ENCODE measurements around the gene RNASE12.
A peak's percentile ranks its signal among the peaks of the same experiment; 100 is the strongest.

Gene RNASE12

DNA sequence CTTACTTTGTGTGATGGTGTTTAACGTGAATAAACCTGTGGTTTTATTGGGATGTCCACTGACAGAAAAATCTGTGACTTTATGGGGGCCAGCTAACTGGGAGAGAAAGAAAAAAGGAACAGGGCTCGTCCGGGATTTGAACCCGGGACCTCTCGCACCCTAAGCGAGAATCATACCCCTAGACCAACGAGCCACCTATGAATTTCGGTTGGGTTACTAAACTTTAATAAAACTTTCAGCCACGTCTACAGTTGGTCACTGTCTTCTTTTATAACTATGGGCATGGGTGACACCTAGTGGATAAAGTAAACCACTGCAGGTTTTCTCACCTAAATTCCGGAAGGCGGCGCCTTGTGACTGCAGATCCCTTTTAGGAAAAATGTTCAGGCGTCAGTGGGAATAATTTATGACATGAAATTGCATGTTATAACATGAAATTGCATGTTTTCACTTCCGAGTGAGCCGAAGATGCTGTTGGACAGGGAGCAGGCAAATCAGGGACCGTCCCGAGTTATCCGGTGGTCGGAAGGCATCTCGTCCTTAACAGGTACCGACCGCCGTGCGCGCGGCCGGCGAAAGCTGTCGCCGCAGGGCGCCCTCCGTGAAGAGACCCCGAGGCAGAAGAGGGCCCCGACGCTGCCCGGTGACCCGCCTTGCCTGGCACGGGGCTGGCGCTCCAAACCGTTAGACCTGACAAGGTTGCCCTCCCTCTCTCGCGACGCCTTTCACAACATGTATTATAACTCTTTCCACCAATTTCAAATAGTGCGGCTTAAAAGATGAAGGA lies 18.2 kb upstream of the RNASE12 start (continued):
- TF ChIP-seq ZNF23 (tag by site-specific recombination; IDR thresholded peaks at IDR 0.05; ENCODE audit: borderline replicate concordance) = no peak
- TF ChIP-seq, protein P1, sequence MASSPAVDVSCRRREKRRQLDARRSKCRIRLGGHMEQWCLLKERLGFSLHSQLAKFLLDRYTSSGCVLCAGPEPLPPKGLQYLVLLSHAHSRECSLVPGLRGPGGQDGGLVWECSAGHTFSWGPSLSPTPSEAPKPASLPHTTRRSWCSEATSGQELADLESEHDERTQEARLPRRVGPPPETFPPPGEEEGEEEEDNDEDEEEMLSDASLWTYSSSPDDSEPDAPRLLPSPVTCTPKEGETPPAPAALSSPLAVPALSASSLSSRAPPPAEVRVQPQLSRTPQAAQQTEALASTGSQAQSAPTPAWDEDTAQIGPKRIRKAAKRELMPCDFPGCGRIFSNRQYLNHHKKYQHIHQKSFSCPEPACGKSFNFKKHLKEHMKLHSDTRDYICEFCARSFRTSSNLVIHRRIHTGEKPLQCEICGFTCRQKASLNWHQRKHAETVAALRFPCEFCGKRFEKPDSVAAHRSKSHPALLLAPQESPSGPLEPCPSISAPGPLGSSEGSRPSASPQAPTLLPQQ (tag by site-specific recombination; IDR thresholded peaks at IDR 0.05) = peak; percentile 33
- peak; percentile 34 for TF ChIP-seq ZNF24 (tag by site-specific recombination; IDR thresholded peaks at IDR 0.05)
- TF ChIP-seq ZNF19 (tag by site-specific recombination; IDR thresholded peaks at IDR 0.05; ENCODE audit: low read depth) = no peak
- no peak for TF ChIP-seq ZBTB7A (tag by site-specific recombination; IDR thresholded peaks at IDR 0.05; ENCODE audit: low read depth)
- TF ChIP-seq, protein P2, sequence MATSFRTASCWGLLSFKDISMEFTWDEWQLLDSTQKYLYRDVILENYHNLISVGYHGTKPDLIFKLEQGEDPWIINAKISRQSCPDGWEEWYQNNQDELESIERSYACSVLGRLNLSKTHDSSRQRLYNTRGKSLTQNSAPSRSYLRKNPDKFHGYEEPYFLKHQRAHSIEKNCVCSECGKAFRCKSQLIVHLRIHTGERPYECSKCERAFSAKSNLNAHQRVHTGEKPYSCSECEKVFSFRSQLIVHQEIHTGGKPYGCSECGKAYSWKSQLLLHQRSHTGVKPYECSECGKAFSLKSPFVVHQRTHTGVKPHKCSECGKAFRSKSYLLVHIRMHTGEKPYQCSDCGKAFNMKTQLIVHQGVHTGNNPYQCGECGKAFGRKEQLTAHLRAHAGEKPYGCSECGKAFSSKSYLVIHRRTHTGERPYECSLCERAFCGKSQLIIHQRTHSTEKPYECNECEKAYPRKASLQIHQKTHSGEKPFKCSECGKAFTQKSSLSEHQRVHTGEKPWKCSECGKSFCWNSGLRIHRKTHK (tag by site-specific recombination; IDR thresholded peaks at IDR 0.05) = no peak
- TF ChIP-seq SP3 (tag by site-specific recombination; IDR thresholded peaks at IDR 0.05) = no peak
- TF ChIP-seq KLF8 (tag by site-specific recombination; IDR thresholded peaks at IDR 0.05) = peak; percentile 55; the same call in 1 of the 2 replicates
- TF ChIP-seq, protein P3, sequence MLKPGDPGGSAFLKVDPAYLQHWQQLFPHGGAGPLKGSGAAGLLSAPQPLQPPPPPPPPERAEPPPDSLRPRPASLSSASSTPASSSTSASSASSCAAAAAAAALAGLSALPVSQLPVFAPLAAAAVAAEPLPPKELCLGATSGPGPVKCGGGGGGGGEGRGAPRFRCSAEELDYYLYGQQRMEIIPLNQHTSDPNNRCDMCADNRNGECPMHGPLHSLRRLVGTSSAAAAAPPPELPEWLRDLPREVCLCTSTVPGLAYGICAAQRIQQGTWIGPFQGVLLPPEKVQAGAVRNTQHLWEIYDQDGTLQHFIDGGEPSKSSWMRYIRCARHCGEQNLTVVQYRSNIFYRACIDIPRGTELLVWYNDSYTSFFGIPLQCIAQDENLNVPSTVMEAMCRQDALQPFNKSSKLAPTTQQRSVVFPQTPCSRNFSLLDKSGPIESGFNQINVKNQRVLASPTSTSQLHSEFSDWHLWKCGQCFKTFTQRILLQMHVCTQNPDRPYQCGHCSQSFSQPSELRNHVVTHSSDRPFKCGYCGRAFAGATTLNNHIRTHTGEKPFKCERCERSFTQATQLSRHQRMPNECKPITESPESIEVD (tag by site-specific recombination; IDR thresholded peaks at IDR 0.05) = no peak
- TF ChIP-seq, protein P4, sequence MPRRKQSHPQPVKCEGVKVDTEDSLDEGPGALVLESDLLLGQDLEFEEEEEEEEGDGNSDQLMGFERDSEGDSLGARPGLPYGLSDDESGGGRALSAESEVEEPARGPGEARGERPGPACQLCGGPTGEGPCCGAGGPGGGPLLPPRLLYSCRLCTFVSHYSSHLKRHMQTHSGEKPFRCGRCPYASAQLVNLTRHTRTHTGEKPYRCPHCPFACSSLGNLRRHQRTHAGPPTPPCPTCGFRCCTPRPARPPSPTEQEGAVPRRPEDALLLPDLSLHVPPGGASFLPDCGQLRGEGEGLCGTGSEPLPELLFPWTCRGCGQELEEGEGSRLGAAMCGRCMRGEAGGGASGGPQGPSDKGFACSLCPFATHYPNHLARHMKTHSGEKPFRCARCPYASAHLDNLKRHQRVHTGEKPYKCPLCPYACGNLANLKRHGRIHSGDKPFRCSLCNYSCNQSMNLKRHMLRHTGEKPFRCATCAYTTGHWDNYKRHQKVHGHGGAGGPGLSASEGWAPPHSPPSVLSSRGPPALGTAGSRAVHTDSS (tag by site-specific recombination; IDR thresholded peaks at IDR 0.05) = peak; percentile 26
- peak; percentile 55 for TF ChIP-seq SCRT2 (tag by site-specific recombination; IDR thresholded peaks at IDR 0.05)

DNA sequence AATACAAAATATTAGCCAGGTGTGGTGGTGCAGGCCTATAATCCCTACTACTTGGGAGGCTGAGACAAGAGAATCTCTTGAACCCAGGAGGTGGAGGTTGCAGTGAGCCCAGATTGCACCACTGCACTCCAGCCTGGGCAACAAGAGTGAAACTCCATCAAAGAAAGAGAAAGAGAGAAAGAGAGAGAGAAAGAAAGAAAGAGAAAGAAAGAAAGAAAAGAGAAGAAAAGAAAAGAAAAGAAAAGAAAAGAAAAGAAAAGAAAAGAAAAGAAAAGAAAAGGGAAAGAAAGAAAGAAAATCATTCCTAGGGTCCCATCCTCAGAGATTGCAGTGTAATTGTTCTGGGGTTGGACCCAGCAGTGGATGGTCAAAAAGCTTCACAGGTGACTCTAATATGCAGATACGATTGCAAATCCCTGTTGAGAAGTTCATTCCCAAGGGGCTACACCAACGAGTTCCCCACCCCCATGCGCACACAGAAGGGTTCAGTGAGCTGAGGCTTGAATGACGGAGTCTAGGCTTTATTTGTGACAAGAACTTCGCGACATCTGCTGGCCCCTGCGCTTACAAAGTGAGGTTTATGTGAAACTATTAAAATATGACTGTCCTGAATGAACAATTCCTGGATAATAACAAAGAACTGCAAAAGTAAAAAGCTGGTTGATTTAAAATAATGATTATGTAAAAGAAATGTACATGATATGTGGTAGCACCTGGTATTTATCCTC lies 17.4 kb upstream of the RNASE12 start:
- TF ChIP-seq PRDM1 (tag by site-specific recombination; IDR thresholded peaks at IDR 0.05) = peak; percentile 89
- TF ChIP-seq ZNF140 (tag by site-specific recombination; IDR thresholded peaks at IDR 0.05) = no peak
- TF ChIP-seq ZNF366 (tag by site-specific recombination; conservative IDR thresholded peaks at IDR 0.05) = peak; percentile 60; the same call in 1 of the 2 replicates
- TF ChIP-seq ZNF37A (tag by site-specific recombination; IDR thresholded peaks at IDR 0.05) = no peak
- TF ChIP-seq, protein P5, sequence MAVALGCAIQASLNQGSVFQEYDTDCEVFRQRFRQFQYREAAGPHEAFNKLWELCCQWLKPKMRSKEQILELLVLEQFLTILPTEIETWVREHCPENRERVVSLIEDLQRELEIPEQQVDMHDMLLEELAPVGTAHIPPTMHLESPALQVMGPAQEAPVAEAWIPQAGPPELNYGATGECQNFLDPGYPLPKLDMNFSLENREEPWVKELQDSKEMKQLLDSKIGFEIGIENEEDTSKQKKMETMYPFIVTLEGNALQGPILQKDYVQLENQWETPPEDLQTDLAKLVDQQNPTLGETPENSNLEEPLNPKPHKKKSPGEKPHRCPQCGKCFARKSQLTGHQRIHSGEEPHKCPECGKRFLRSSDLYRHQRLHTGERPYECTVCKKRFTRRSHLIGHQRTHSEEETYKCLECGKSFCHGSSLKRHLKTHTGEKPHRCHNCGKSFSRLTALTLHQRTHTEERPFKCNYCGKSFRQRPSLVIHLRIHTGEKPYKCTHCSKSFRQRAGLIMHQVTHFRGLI (tag by site-specific recombination; IDR thresholded peaks at IDR 0.05) = no peak
- ChIA-PET CTCF (interaction anchor here (0.6 to 3.0 kb wide), 18 partner anchors 8 to 283 kb away, joined by 3 to 28 read pairs (median 4); partner anchors contain the start of gene PARP2), POLR2A (interaction anchor here (0.5 to 1.3 kb wide), 3 partner anchors 49 to 266 kb away, joined by 3 to 4 read pairs (median 3); no protein-coding TSS in a partner anchor)
- H3K36me3 ChIP-seq (ENCODE audit: control insufficient read depth in 2 of 2, insufficient read depth in 1 of 2, low read length in 2 of 2) = no peaks in the 10 kb centered on the region
- H3K4me1 ChIP-seq (ENCODE audit: control insufficient read depth, insufficient read depth, low read length) = peaks cover 4% of the 10 kb centered on the region; the same call in 1 of the 2 replicates
- H3K9me3 ChIP-seq (ENCODE audit: control insufficient read depth, insufficient read depth, low read depth, low read length) = no peaks in the 10 kb centered on the region
- no peak overlapping the region for H3K4me3 ChIP-seq (ENCODE audit: low read depth, low read length)
- H3K27ac ChIP-seq (ENCODE audit: extremely low read depth, low read depth, low read length) = no peak overlapping the region

All from HEK293 (cell line).